HG03439 (cell line): ENCODE results near the gene ASB16.

Experiments
- ATAC-seq: cut with Tn5 transposase; IDR thresholded peaks from one replicate; pipeline ENCODE4 v1.9.1; 2021; ENCODE audit warnings: mild to moderate bottlenecking, moderate library complexity; ENCODE audit not compliant: unreplicated experiment

The ASB16 gene

GRCh38 chr17:44207743-44208142 lies 37.2 kb downstream of the ASB16 start:
- ATAC-seq, result no peak

GRCh38 chr17:44209786-44210341 lies 39.4 kb downstream of the ASB16 start:
- ATAC-seq, result no peak

- ATAC-seq, result peak; percentile 68
These were observed 40.1 kb downstream of the ASB16 start for GRCh38 chr17:44210342-44211192.

GRCh38 chr17:44211281-44212265 lies 41.1 kb downstream of the ASB16 start:
- ATAC-seq, result no peak

- ATAC-seq, result no peak
These were observed 42.3 kb downstream of the ASB16 start for GRCh38 chr17:44212507-44213402.

GRCh38 chr17:44213403-44214229 lies 43.1 kb downstream of the ASB16 start:
- ATAC-seq, result no peak

GRCh38 chr17:44214230-44214494 lies 43.7 kb downstream of the ASB16 start:
- ATAC-seq, result no peak

GRCh38 chr17:44214896-44215295 lies 44.4 kb downstream of the ASB16 start:
- ATAC-seq, result no peak

GRCh38 chr17:44216173-44216572 lies 45.7 kb downstream of the ASB16 start:
- no peak for ATAC-seq

- no peak for ATAC-seq
These were observed 46.2 kb downstream of the ASB16 start for GRCh38 chr17:44216694-44217093.

GRCh38 chr17:44217738-44218343 lies 47.3 kb downstream of the ASB16 start:
- ATAC-seq, result no peak

- ATAC-seq, result peak; percentile 29
These were observed 48.0 kb downstream of the ASB16 start for GRCh38 chr17:44218344-44219107.

GRCh38 chr17:44219108-44219615 lies 48.7 kb downstream of the ASB16 start:
- ATAC-seq, result peak; percentile 29

GRCh38 chr17:44219616-44220212 lies 49.2 kb downstream of the ASB16 start, which contains the start of gene UBTF:
Gene UBTF (minus strand): TSS chr17:44219675. CDS start chr17:44218229, 1,446 bp downstream.
- ATAC-seq, result peak; percentile 3

GRCh38 chr17:44220213-44221083 lies 49.9 kb downstream of the ASB16 start:
- ATAC-seq, result no peak

- ATAC-seq, result no peak
These were observed 50.8 kb downstream of the ASB16 start for GRCh38 chr17:44221084-44221861.
